Measurements from ENCODE around the gene MYOM1.
"Not testable (repeated sequence)": the region's sequence is repeated elsewhere in the genome, so short reads cannot be mapped to it uniquely, and the experiment has no call there.

MYOM1 gene

GRCh38 chr18:3248658-3249359, 29.0 kb upstream of the MYOM1 start:
- no peak for DNase-seq (ENCODE audit: low spot score)

GRCh38 chr18:3248062-3248657, 28.4 kb upstream of the MYOM1 start:
- no peak for DNase-seq (ENCODE audit: low spot score)

- peak; percentile 94 for DNase-seq (ENCODE audit: low spot score)
Observed at GRCh38 chr18:3247240-3248061, 27.7 kb upstream of the MYOM1 start, which contains the start of gene MYL12A. Gene MYL12A (plus strand): TSS chr18:3247801. CDS start chr18:3253248, 5,447 bp downstream.

GRCh38 chr18:3246635-3247239, 27.0 kb upstream of the MYOM1 start:
- DNase-seq (ENCODE audit: low spot score), result peak; percentile 34

GRCh38 chr18:3245853-3246634, 26.3 kb upstream of the MYOM1 start:
- peak; percentile 88 for DNase-seq (ENCODE audit: low spot score)

- DNase-seq (ENCODE audit: low spot score), result no peak
Observed at GRCh38 chr18:3245185-3245564, 25.4 kb upstream of the MYOM1 start.

- DNase-seq (ENCODE audit: low spot score), result no peak
Observed at GRCh38 chr18:3238742-3239141, 19.0 kb upstream of the MYOM1 start.

GRCh38 chr18:3236470-3236869, 16.7 kb upstream of the MYOM1 start:
- DNase-seq (ENCODE audit: low spot score), result no peak

GRCh38 chr18:3235846-3236245, 16.1 kb upstream of the MYOM1 start:
- no peak for DNase-seq (ENCODE audit: low spot score)

GRCh38 chr18:3234457-3234856, 14.7 kb upstream of the MYOM1 start:
- peak; percentile 76 for DNase-seq (ENCODE audit: low spot score)

GRCh38 chr18:3233433-3234168, 13.8 kb upstream of the MYOM1 start:
- no peak for DNase-seq (ENCODE audit: low spot score)

GRCh38 chr18:3233004-3233403, 13.2 kb upstream of the MYOM1 start:
- DNase-seq (ENCODE audit: low spot score), result no peak

- DNase-seq (ENCODE audit: low spot score), result no peak
Observed at GRCh38 chr18:3230401-3231334, 10.9 kb upstream of the MYOM1 start.

- DNase-seq (ENCODE audit: low spot score), result no peak
Observed at GRCh38 chr18:3226048-3226447, 6.3 kb upstream of the MYOM1 start.

- DNase-seq (ENCODE audit: low spot score), result no peak
Observed at GRCh38 chr18:3225588-3225987, 5.8 kb upstream of the MYOM1 start.

- DNase-seq (ENCODE audit: low spot score), result no peak
Observed at GRCh38 chr18:3224223-3224622, 4.5 kb upstream of the MYOM1 start.

GRCh38 chr18:3223356-3223755, 3.6 kb upstream of the MYOM1 start:
- no peak for DNase-seq (ENCODE audit: low spot score)

- DNase-seq (ENCODE audit: low spot score), result no peak
Observed at GRCh38 chr18:3221496-3221895, 1.7 kb upstream of the MYOM1 start.

- not testable (repeated sequence) for DNase-seq (ENCODE audit: low spot score)
Observed at GRCh38 chr18:3220868-3221267, 1.1 kb upstream of the MYOM1 start.

- DNase-seq (ENCODE audit: low spot score), result no peak
Observed at GRCh38 chr18:3219241-3219630, 532 bp downstream of the MYOM1 start.

Data from putamen (tissue), 1 donor.